GM19452 (cell line): ENCODE data around the gene MLANA.

ENCODE experiments used
- ATAC-seq: cut with Tn5 transposase; IDR thresholded peaks from one replicate; pipeline ENCODE4 v1.9.1; 2021; ENCODE audit not compliant: unreplicated experiment

Gene MLANA

GRCh38 chr9:5890641-5891040, at the start of gene MLANA:
Gene MLANA, plus strand, starts transcription at chr9:5890889. Its CDS starts 1,586 bp downstream, at chr9:5892475.
- no peak for ATAC-seq

DNA sequence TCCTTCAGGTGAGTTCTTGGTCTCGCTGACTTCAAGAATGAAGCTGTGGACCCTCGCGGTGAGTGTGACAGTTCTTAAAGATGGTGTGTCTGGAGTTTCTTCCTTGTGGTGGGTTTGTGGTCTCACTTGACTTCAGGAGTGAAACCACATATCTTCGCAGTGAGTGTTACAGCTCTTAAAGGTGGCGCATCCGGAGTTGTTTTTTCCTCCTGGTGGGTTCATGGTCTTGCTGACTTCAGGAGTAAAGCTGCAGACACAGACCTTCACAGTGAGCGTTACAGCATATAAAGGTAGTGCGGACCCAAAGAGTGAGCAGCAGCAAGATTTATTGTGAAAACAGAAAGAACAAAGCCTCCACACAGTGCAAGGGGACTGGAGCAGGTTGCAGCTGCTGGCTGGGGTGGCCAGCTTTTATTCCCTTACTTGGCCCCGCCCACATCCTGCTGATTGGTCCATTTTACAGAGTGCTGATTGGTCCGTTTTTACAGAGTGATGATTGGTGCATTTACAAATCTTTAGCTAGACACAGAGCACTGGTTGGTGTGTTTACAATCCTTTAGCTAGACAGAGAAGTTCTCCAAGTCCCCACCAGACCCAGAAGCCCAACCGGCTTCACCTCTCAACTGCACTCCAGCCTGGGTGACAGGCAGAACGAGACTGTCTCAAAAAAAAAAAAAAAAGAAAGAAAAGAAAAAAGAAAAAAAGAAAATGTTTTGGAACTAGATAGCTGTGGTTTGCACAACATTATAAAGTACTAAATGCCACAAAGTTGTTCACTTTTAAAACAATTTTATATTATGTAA, 48.7 kb upstream of the MLANA start:
- no peak for ATAC-seq

DNA sequence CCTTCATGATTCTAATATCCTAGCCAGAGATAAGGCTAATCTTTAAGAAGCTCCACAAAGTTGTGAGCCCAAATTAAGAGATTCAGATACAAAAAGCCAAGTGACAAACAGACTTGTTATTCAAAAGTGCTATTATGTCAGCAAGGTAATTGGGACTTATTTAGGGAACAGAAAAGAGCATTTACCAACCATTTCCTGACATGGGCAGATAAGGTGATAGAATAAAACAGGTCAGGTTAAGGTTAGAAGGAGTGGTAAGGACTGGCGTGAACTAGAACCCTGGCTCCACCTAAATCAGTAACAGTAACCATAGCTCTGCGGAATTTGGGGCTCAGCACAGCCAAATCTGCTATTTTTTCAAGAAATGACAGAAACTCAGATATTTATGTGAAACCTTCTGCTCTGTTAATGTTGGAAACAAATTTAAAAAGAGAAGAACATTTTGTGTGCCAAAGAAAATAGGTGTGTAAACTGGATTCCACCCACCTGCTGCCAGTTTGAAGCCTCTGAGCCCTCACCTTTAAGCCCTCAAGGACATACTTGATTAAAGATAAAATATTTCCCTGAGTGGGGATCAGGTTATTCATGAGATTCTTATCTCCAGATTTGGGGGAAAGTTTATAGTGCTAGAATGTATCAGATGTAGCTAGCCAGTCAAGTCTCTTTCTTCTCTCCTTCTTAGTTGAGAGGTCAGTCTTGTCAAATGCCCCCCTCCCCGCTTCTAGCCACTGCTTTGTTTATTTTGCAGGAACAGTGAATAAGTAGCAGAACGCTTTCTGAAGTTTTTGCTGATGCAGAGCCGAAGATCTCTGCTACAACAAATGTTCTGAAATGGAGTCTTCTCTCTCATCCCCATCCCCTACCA, 47.5 kb upstream of the MLANA start:
- no peak for ATAC-seq

- no peak for ATAC-seq
These were observed 46.8 kb upstream of the MLANA start for GRCh38 chr9:5843794-5844471.

GRCh38 chr9:5845157-5845531, 45.5 kb upstream of the MLANA start:
- ATAC-seq: no peak

GRCh38 chr9:5846096-5846495, 44.6 kb upstream of the MLANA start:
- no peak for ATAC-seq

- no peak for ATAC-seq
These were observed 44.2 kb upstream of the MLANA start for GRCh38 chr9:5846501-5846921.

- peak; percentile 44 for ATAC-seq
These were observed 42.3 kb upstream of the MLANA start for GRCh38 chr9:5848372-5848882.

GRCh38 chr9:5850724-5851122, 40.0 kb upstream of the MLANA start:
- no peak for ATAC-seq

- ATAC-seq: peak; percentile 77
These were observed 39.2 kb upstream of the MLANA start for GRCh38 chr9:5851445-5851844.

DNA sequence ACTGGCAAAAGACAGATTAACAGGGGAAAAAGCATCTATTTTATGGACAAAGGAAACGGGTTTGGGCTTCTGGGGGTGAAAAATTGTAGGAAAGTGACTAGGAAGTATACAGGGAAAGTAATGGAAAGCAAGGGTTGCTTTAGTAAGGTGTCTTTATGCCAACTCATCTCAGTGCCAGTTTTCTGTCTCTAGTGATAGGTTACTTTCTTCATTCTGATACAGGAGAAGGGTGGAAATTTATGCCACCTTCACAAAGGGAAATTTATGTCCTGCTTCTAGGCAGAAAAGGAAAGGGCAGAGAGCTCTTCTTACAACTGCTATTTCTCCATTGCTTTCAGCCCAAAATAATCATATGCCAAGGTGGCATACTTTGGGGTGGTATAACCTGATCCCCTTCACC, 37.7 kb upstream of the MLANA start:
- no peak for ATAC-seq

DNA sequence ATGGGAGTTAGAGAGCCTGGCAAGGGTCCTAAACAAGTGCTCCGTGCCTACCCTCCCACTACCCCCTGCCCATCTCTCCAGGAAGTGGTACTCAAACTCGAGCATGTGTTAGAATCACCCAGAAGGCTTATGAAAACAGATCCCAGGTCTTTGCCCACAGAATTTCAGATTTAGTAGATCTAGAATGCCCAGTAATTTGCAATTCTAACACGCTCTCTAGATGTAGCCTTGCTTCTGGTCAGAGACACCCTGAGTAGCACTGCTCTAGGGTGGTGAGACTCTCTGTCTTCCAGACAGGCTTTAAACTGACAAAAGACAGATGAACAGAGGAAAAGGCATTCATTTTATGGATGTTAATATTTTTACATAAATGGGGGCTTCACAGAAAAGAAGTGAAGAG, 37.1 kb upstream of the MLANA start:
- ATAC-seq: no peak

DNA sequence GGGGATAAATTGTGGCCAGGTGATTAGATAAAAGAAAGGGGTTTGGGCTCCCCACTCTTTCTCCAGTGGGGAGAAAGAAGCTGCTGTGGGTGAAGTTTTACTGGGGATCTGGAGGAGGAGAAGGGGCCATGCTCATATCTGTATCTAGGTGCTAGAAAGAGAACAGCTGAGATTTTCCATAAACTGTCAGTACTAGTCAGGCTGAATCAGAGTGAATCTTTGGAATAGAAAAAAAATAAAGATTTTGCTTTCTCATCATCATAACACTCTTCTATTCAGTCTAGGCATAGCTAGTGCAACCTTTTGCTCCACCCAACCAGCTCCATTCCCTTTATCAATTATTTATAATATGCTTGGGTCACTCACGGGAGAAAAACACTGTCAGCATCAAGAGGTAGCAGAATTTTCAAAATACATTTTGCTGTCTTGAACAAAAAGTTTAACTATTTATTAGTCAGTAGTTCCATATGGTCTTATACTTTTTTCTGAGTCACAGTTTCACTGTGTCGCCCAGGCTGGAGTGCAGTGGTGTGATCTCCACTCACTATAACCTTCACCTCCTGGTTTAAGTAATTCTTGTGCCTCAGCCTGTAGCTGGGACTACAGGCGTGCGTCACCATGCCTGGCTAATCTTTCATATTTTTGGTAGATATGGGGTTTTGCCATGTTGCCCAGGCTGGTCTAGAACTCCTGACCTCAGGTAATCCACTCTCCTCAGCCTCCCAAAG, 36.5 kb upstream of the MLANA start:
- ATAC-seq: no peak

- ATAC-seq: no peak
These were observed 32.8 kb upstream of the MLANA start for GRCh38 chr9:5857928-5858327.

DNA sequence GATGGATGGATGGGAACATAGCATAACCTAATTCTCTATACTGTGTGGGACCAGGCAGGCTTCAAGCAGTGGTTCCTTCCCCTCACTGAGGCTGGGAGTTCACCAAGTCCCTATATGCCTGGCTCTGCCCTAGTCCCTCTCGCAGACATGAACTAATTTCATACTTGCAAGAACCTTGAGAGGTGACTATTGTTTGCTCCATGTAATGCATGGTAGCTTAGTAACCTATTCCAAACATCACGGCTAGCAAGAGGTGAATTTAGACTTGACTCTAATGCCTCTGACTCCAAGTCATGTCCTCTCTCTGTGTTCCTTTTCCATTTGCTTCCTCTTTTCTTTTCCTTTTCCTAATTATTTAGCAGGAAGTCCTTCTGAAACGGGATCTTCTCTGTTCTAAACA, 31.9 kb upstream of the MLANA start:
- ATAC-seq: no peak

DNA sequence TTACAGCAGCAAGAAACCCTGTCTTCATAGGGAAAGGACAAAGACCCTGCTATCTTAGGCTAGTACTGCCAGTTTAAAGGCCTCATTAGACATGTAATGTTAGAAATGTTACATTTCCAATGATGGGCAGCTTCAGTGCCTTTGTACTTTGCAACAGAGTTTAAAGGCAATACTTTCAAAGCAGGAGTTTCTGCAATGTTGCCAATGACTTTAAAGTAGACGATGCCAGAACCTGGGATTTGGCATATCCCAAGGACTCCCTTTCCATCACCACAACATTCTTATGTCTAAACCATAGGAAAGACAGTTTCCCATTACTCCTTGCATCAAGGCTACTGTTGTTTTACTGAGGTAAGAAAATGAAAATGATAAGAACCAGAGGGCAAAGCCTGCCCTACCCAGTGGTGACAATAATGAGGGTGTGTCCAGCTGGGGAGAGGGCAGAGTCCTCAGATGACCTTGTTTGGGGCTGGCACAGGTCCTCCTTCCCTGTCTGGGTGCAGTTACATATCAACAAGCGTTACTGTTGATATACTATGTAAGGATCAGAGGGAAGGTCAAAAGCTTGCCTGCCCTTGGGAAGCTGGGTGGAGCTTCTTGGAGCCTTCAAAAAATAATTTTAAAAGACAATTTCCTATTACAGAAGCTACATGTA, 27.5 kb upstream of the MLANA start:
- ATAC-seq: no peak

DNA sequence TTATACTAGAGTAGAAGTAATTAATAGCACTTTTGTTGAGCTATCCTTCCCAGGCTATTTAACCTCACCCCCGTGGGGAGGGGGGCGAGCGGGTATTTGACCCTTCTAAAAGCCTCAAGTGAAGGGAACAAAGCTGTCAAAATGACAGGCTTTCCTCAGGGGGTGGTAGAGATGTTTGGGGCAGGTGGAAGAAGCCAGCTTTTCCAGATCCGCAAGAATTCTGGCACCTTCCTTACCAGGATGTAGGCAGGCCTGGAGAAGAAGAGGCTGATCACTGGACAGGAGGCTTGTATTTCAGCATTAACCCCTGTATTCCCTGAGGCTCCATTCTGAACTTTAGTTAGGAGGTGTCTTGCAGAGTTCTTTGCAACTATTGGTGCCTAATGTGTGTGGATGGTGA, 26.2 kb upstream of the MLANA start:
- no peak for ATAC-seq

DNA sequence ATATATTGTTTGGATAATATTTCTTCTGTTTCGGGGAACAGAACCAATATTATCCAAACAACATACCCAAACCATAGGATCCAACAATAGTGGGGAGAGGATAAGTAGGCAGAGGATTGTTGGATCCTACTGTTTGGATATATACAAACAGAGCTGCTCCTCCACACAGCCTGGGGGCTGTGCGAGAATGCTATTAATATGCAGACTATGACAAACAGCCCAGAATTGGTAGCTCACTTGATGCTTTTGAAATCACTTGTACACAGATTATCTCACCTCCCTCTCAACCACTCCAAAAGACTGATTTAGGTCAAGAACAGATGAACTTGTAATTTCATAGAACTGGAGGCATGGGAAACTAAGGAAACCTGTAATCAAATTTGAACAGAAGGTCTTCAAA, 24.4 kb upstream of the MLANA start:
- ATAC-seq: no peak

GRCh38 chr9:5866685-5867084, 24.0 kb upstream of the MLANA start:
- ATAC-seq: no peak

GRCh38 chr9:5868235-5868634, 22.5 kb upstream of the MLANA start:
- ATAC-seq: no peak
